HEK293T (cell line): ENCODE measurements around the gene PRKCH.

Experiments used
- ARNT ChIP-seq: fragments of 450-650 bp; IDR thresholded peaks from 2 replicates; pipeline ENCODE4 v1.6.1; 2017; ENCODE audit warnings: mild to moderate bottlenecking
- BHLHE40 ChIP-seq: fragments of 450-650 bp; IDR thresholded peaks from 2 replicates; pipeline ENCODE4 v1.6.1; 2016; ENCODE audit warnings: mild to moderate bottlenecking, moderate library complexity, borderline replicate concordance
- CTBP1 ChIP-seq: fragments of 450-650 bp; IDR thresholded peaks from 2 replicates; pipeline ENCODE4 v1.6.1; 2016; ENCODE audit warnings: borderline replicate concordance
- ELF4 ChIP-seq: fragments of 450-650 bp; IDR thresholded peaks from 2 replicates; pipeline ENCODE4 v1.6.1; 2017; ENCODE audit warnings: antibody characterized with exemption
- FOXA1 ChIP-seq: fragments of 450-650 bp; IDR thresholded peaks from 2 replicates; pipeline ENCODE4 v1.6.1; 2016; ENCODE audit warnings: mild to moderate bottlenecking
- FOXK2 ChIP-seq: fragments of 450-650 bp; IDR thresholded peaks from 2 replicates; pipeline ENCODE4 v1.6.1; 2016; ENCODE audit warnings: mild to moderate bottlenecking
- FOXM1 ChIP-seq: fragments of 450-650 bp; IDR thresholded peaks from 2 replicates; pipeline ENCODE4 v1.6.1; 2017; ENCODE audit warnings: mild to moderate bottlenecking, borderline replicate concordance
- LEF1 ChIP-seq: fragments of 450-650 bp; IDR thresholded peaks from 2 replicates; pipeline ENCODE4 v1.6.1; 2017; ENCODE audit warnings: mild to moderate bottlenecking, borderline replicate concordance
- NFRKB ChIP-seq: fragments of 450-650 bp; IDR thresholded peaks from 2 replicates; pipeline ENCODE4 v1.6.1; 2016; ENCODE audit warnings: mild to moderate bottlenecking, moderate library complexity
- SP1 ChIP-seq: fragments of 450-650 bp; IDR thresholded peaks from 2 replicates; pipeline ENCODE4 v1.6.1; 2017
- SUZ12 ChIP-seq: fragments of 450-650 bp; IDR thresholded peaks from 2 replicates; pipeline ENCODE4 v1.6.1; 2016; ENCODE audit warnings: mild to moderate bottlenecking
- TARDBP ChIP-seq: fragments of 450-650 bp; IDR thresholded peaks from 2 replicates; pipeline ENCODE4 v1.6.1; 2016
- ZNF384 ChIP-seq: fragments of 450-650 bp; IDR thresholded peaks from 2 replicates; pipeline ENCODE4 v1.6.1; 2016

- no peak for TF ChIP-seq SP1
- TF ChIP-seq FOXA1: no peak
- no peak for TF ChIP-seq TARDBP
- no peak for TF ChIP-seq BHLHE40
- TF ChIP-seq SUZ12: no peak
- TF ChIP-seq FOXK2: no peak
- no peak for TF ChIP-seq NFRKB
- TF ChIP-seq LEF1: no peak
- TF ChIP-seq ELF4: no peak
- no peak for TF ChIP-seq ZNF384
- no peak for TF ChIP-seq ARNT
- no peak for TF ChIP-seq CTBP1
- TF ChIP-seq FOXM1: no peak
These were observed 171.1 kb downstream of the PRKCH start for GRCh38 chr14:61492474-61492873.
